ENCODE measurements around the gene GPHN.

The GPHN gene

GRCh38 chr14:66507722-66508546 lies at the start of gene GPHN:
Gene GPHN, plus strand, starts transcription at chr14:66508147.
- DNase-seq (ENCODE audit: low spot score), result peak; percentile 97

- DNase-seq (ENCODE audit: low spot score), result no peak
Observed at GRCh38 chr14:66459603-66460002, 48.3 kb upstream of the GPHN start.

- DNase-seq (ENCODE audit: low spot score), result peak; percentile 68
Observed at GRCh38 chr14:66464261-66464660, 43.7 kb upstream of the GPHN start.

GRCh38 chr14:66468778-66469367 lies 39.1 kb upstream of the GPHN start:
- no peak for DNase-seq (ENCODE audit: low spot score)

- DNase-seq (ENCODE audit: low spot score), result no peak
Observed at GRCh38 chr14:66471584-66471983, 36.4 kb upstream of the GPHN start.

GRCh38 chr14:66472251-66472650 lies 35.7 kb upstream of the GPHN start:
- peak; percentile 30 for DNase-seq (ENCODE audit: low spot score)

GRCh38 chr14:66473223-66473622 lies 34.7 kb upstream of the GPHN start:
- DNase-seq (ENCODE audit: low spot score), result no peak

GRCh38 chr14:66476964-66477363 lies 31.0 kb upstream of the GPHN start:
- no peak for DNase-seq (ENCODE audit: low spot score)

- no peak for DNase-seq (ENCODE audit: low spot score)
Observed at GRCh38 chr14:66477567-66477966, 30.4 kb upstream of the GPHN start.

- DNase-seq (ENCODE audit: low spot score), result no peak
Observed at GRCh38 chr14:66482873-66483272, 25.1 kb upstream of the GPHN start.

GRCh38 chr14:66483322-66483721 lies 24.6 kb upstream of the GPHN start:
- no peak for DNase-seq (ENCODE audit: low spot score)

- no peak for DNase-seq (ENCODE audit: low spot score)
Observed at GRCh38 chr14:66485029-66485428, 22.9 kb upstream of the GPHN start.

GRCh38 chr14:66485910-66486421 lies 22.0 kb upstream of the GPHN start, which contains the start of gene CCDC196:
Gene CCDC196, plus strand, starts transcription at chr14:66486371. Its CDS starts 132 bp downstream, at chr14:66486503.
- DNase-seq (ENCODE audit: low spot score), result no peak

GRCh38 chr14:66487164-66487563 lies 20.8 kb upstream of the GPHN start:
- no peak for DNase-seq (ENCODE audit: low spot score)

GRCh38 chr14:66490143-66491111 lies 17.5 kb upstream of the GPHN start:
- no peak for DNase-seq (ENCODE audit: low spot score)

GRCh38 chr14:66493750-66494149 lies 14.2 kb upstream of the GPHN start:
- DNase-seq (ENCODE audit: low spot score), result no peak

- DNase-seq (ENCODE audit: low spot score), result peak; percentile 79
Observed at GRCh38 chr14:66495218-66496098, 12.5 kb upstream of the GPHN start.

GRCh38 chr14:66496188-66496807 lies 11.6 kb upstream of the GPHN start:
- no peak for DNase-seq (ENCODE audit: low spot score)

- no peak for DNase-seq (ENCODE audit: low spot score)
Observed at GRCh38 chr14:66496911-66497310, 11.0 kb upstream of the GPHN start.

- no peak for DNase-seq (ENCODE audit: low spot score)
Observed at GRCh38 chr14:66498311-66498710, 9.6 kb upstream of the GPHN start.

GRCh38 chr14:66501592-66501991 lies 6.4 kb upstream of the GPHN start:
- DNase-seq (ENCODE audit: low spot score), result no peak

All from putamen (tissue), 1 donor.